Pancreas (tissue), 10 donors: ENCODE data around the gene SYT10. TPM values are rescaled to one million over a fixed set of nuclear protein-coding genes. Genes with fewer than 3 reads are reported as not detected.

Source experiments
- ATAC-seq, 4 donors: fragments of 200-7000 bp; cut with Tn5 transposase; one replicate each; pipeline versions ENCODE4 v1.8.0 to v1.9.1; 2020; ENCODE audit warnings: mild to moderate bottlenecking in 4 of 4, moderate library complexity in 4 of 4
- DNase-seq, 6 donors: peaks; one replicate each; pipeline ENCODE4 v3.0.0-alpha.2; 2020
- FAIRE-seq: peaks from 2 replicates; lab custom pipeline; 2012; peaks lifted over from hg19 to GRCh38; lab: Jason Lieb, UNC
- H3K27ac ChIP-seq, 4 donors: fragments of 200-600 bp; sonication (generic); 1 replicate in 3 of 4; 2 replicates in 1 of 4; pipeline versions ENCODE4 v1.5.0 to v1.8.0; 2020
- H3K27me3 ChIP-seq, 4 donors: fragments of 200-600 bp; one replicate each; pipeline ENCODE4 v1.8.0; 2021
- H3K36me3 ChIP-seq, 3 donors: fragments of 200-600 bp; sonication (generic) in 1 of 3; one replicate each; pipeline versions ENCODE4 v1.5.0 to v1.8.0; 2020 to 2021
- H3K4me1 ChIP-seq, 3 donors: fragments of 200-600 bp; one replicate each; pipeline ENCODE4 v1.8.0; 2021
- H3K4me3 ChIP-seq, 4 donors: fragments of 200-600 bp; sonication (generic) in 2 of 4; one replicate each; pipeline versions ENCODE4 v1.5.0 to v1.8.0; 2020 to 2021
- H3K9me3 ChIP-seq, 4 donors: fragments of 200-600 bp; one replicate each; pipeline ENCODE4 v1.8.0; 2021
- WGBS, 2 donors: extraction: QIAGEN DNeasy Blood & Tissue Kit; methylation state at CpG; one replicate each; pipeline ENCODE4 v1.1.7; 2013; 5-methylcytosine and 5-hydroxymethylcytosine counted together
- intact Hi-C, 3 donors: fragments of 100-400 bp; cut with DNase I; formaldehyde crosslinking; loops; one replicate each; pipeline versions ENCODE4 v1.11.1 to v1.14.2; 2022
- polyA plus RNA-seq, 2 donors: library from polyadenylated mRNA; stranded (reverse); fragments of 200-250 nt; gene quantifications; one replicate each; pipeline ENCODE4 v1.2.3, GENCODE V29; 2013
- total RNA-seq, 6 donors: library from RNA; stranded (reverse); fragmentation: NEBNext Ultra II Directional in 4 of 6; extraction: Animal tissue kit (Norgen Biotek cat#: 25700) in 4 of 6; gene quantifications; one replicate each; pipeline versions ENCODE4 v1.2.1 to v1.2.4, GENCODE V29; 2021 to 2023
- TF ChIP-seq, protein P1 (sequence below), 4 donors: fragments of 200-600 bp; sonication (generic) in 3 of 4; IDR thresholded peaks; one replicate each; pipeline versions ENCODE4 v1.5.0 to v1.8.0; 2021; ENCODE audit warnings: antibody characterized with exemption in 4 of 4
- donor health status: healthy with polysubstance abuse.
- donor health status: DM: no; HTN: no; CAD: no; lungs with moderate emphysema.
- donor health status: DM: no; HTN: no; CAD: no.
- donor health status: control.
- donor health status: control.
- donor health status: Bipolar disorder and iron deficiency.
- donor health status: DM: yes; HTN: yes; CAD: no.
- donor health status: DM: no; HTN: no; CAD: no.
- donor health status: DM: no; HTN: no; CAD: no.
- donor health status: DM: yes; HTN: yes; CAD: no.

SYT10 gene
- total and polyA plus RNA-seq, 8 donors = 0.03 to 0.05 TPM; not detected in 6

DNA sequence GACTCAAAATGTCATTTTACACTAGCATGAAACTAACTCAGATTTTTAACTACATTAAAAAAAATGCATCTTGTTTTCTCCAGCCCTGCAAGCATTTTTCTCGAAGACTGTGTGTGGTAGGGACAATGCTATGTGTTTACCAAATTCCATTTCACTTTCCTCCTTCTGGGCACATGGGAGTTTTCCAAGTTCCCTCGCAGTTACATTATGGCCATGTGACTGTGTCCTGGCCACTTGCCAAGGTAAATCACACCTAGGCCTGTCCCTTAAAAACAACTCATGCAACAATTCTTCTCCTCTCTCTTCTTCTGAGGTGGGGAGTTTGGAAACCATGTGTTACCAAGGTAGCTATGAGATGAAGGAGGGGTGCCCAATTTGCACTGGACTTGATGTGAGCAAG lies 108.7 kb downstream of the SYT10 start:
- no peaks in the 10 kb centered on the region for H3K4me1 ChIP-seq
- ATAC-seq = no peak
- no peak for DNase-seq
- H3K27me3 ChIP-seq = no peaks in the 10 kb centered on the region
- no peak for FAIRE-seq
- 14 to 20% methylated on average over 2 of the region's 2 CpGs for WGBS, 2 donors
- intact Hi-C loops = no loop called here
- TF ChIP-seq, protein P1, sequence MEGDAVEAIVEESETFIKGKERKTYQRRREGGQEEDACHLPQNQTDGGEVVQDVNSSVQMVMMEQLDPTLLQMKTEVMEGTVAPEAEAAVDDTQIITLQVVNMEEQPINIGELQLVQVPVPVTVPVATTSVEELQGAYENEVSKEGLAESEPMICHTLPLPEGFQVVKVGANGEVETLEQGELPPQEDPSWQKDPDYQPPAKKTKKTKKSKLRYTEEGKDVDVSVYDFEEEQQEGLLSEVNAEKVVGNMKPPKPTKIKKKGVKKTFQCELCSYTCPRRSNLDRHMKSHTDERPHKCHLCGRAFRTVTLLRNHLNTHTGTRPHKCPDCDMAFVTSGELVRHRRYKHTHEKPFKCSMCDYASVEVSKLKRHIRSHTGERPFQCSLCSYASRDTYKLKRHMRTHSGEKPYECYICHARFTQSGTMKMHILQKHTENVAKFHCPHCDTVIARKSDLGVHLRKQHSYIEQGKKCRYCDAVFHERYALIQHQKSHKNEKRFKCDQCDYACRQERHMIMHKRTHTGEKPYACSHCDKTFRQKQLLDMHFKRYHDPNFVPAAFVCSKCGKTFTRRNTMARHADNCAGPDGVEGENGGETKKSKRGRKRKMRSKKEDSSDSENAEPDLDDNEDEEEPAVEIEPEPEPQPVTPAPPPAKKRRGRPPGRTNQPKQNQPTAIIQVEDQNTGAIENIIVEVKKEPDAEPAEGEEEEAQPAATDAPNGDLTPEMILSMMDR (IDR thresholded peaks at IDR 0.05) = no peak
- no peaks in the 10 kb centered on the region for H3K9me3 ChIP-seq
- no peak overlapping the region for H3K27ac ChIP-seq
- no peak overlapping the region for H3K4me3 ChIP-seq
- no peaks in the 10 kb centered on the region for H3K36me3 ChIP-seq
